Measurements from ENCODE around the gene FLVCR2.

Gene FLVCR2

GRCh38 chr14:75549169-75549568 lies 29.3 kb upstream of the FLVCR2 start:
- no peak for TF ChIP-seq EZH2phosphoT487 (IDR thresholded peaks at IDR 0.05; ENCODE audit: borderline replicate concordance, low read length)
- TF ChIP-seq CTCF (IDR thresholded peaks at IDR 0.05; ENCODE audit: low read depth, low read length, poor library complexity, severe bottlenecking) = no peak
- Histone ChIP-seq H4K20me1 (ENCODE audit: control insufficient read depth, insufficient read depth, low read depth, low read length) (no peaks in the 10 kb centered on the region), H3K9me3 (ENCODE audit: control insufficient read depth, insufficient read depth, low read length) (no peaks in the 10 kb centered on the region), H3K27ac (ENCODE audit: low read depth, low read length) (no peak overlapping the region), H3K9me2 (replicated peaks; ENCODE audit: control insufficient read depth, low read length) (no peaks in the 10 kb centered on the region), H3K79me2 (ENCODE audit: control insufficient read depth, low read length) (no peaks in the 10 kb centered on the region), H3K36me3 (ENCODE audit: control insufficient read depth, low read length) (no peaks in the 10 kb centered on the region), H3K4me3 (ENCODE audit: low read length) (no peak overlapping the region), H3F3A (ENCODE audit: control insufficient read depth, insufficient read depth) (no peaks in the 10 kb centered on the region), H3K4me1 (ENCODE audit: control insufficient read depth, low read length) (no peaks in the 10 kb centered on the region), H3K4me2 (ENCODE audit: low read length) (no peak overlapping the region), H3K27me3 (ENCODE audit: control insufficient read depth, low read length) (peaks cover 53% of the 10 kb centered on the region)

- Histone ChIP-seq H3K9me2 (replicated peaks; ENCODE audit: control insufficient read depth, low read length) (no peaks in the 10 kb centered on the region), H3K9me3 (ENCODE audit: control insufficient read depth, insufficient read depth, low read length) (no peaks in the 10 kb centered on the region), H3K4me2 (ENCODE audit: low read length) (no peak overlapping the region), H3K79me2 (ENCODE audit: control insufficient read depth, low read length) (no peaks in the 10 kb centered on the region), H4K20me1 (ENCODE audit: control insufficient read depth, insufficient read depth, low read depth, low read length) (no peaks in the 10 kb centered on the region), H3K4me1 (ENCODE audit: control insufficient read depth, low read length) (no peaks in the 10 kb centered on the region), H3K27ac (ENCODE audit: low read depth, low read length) (no peak overlapping the region), H3K36me3 (ENCODE audit: control insufficient read depth, low read length) (no peaks in the 10 kb centered on the region), H3F3A (ENCODE audit: control insufficient read depth, insufficient read depth) (no peaks in the 10 kb centered on the region), H3K27me3 (ENCODE audit: control insufficient read depth, low read length) (peaks cover 57% of the 10 kb centered on the region), H3K4me3 (ENCODE audit: low read length) (no peak overlapping the region)
- TF ChIP-seq EZH2phosphoT487 (IDR thresholded peaks at IDR 0.05; ENCODE audit: borderline replicate concordance, low read length) (peak; percentile 25; the same call in 1 of the 2 replicates), CTCF (IDR thresholded peaks at IDR 0.05; ENCODE audit: low read depth, low read length, poor library complexity, severe bottlenecking) (no peak)
Observed at GRCh38 chr14:75551021-75551420, 27.4 kb upstream of the FLVCR2 start.

- Histone ChIP-seq H3K79me2 (ENCODE audit: control insufficient read depth, low read length) (no peaks in the 10 kb centered on the region), H3K27me3 (ENCODE audit: control insufficient read depth, low read length) (peaks cover 49% of the 10 kb centered on the region), H3K4me3 (ENCODE audit: low read length) (no peak overlapping the region), H4K20me1 (ENCODE audit: control insufficient read depth, insufficient read depth, low read depth, low read length) (no peaks in the 10 kb centered on the region), H3K36me3 (ENCODE audit: control insufficient read depth, low read length) (no peaks in the 10 kb centered on the region), H3K27ac (ENCODE audit: low read depth, low read length) (no peak overlapping the region), H3K9me3 (ENCODE audit: control insufficient read depth, insufficient read depth, low read length) (no peaks in the 10 kb centered on the region), H3K4me2 (ENCODE audit: low read length) (no peak overlapping the region), H3K9me2 (replicated peaks; ENCODE audit: control insufficient read depth, low read length) (no peaks in the 10 kb centered on the region), H3K4me1 (ENCODE audit: control insufficient read depth, low read length) (no peaks in the 10 kb centered on the region), H3F3A (ENCODE audit: control insufficient read depth, insufficient read depth) (no peaks in the 10 kb centered on the region)
- TF ChIP-seq EZH2phosphoT487 (IDR thresholded peaks at IDR 0.05; ENCODE audit: borderline replicate concordance, low read length) (no peak), CTCF (IDR thresholded peaks at IDR 0.05; ENCODE audit: low read depth, low read length, poor library complexity, severe bottlenecking) (no peak)
Observed at GRCh38 chr14:75553157-75553556, 25.3 kb upstream of the FLVCR2 start.

All from DOHH2 (cell line).